IPS-18a (cell line): Measurements from ENCODE around the gene USP48.
"Not testable (repeated sequence)": the region's sequence is repeated elsewhere in the genome, so short reads cannot be mapped to it uniquely, and the experiment has no call there.

ENCODE experiments used
- H3K27ac ChIP-seq: one replicate; pipeline ENCODE4 v1.5.1; 2013; ENCODE audit warnings: low read length
- H3K27me3 ChIP-seq: one replicate; pipeline ENCODE4 v1.6.1; 2013; ENCODE audit warnings: mild to moderate bottlenecking, low read length; ENCODE audit not compliant: control insufficient read depth, insufficient read depth
- H3K36me3 ChIP-seq: one replicate; pipeline ENCODE4 v1.6.1; 2013; ENCODE audit warnings: low read depth, low read length; ENCODE audit not compliant: control insufficient read depth
- H3K4me1 ChIP-seq: one replicate; pipeline ENCODE4 v1.6.1; 2013; ENCODE audit warnings: low read depth, low read length; ENCODE audit not compliant: control insufficient read depth
- H3K4me3 ChIP-seq: one replicate; pipeline ENCODE4 v1.5.1; 2013; ENCODE audit warnings: low read length
- H3K9ac ChIP-seq: one replicate; pipeline ENCODE4 v1.6.1; 2013; ENCODE audit warnings: mild to moderate bottlenecking, low read length, moderate library complexity
- H3K9me3 ChIP-seq: one replicate; pipeline ENCODE4 v1.6.1; 2013; ENCODE audit warnings: low read depth, low read length; ENCODE audit not compliant: control insufficient read depth

USP48 gene

GRCh38 chr1:21767106-21767505, 15.8 kb downstream of the USP48 start:
- not testable (repeated sequence) for H3K9me3 ChIP-seq, H3K36me3 ChIP-seq, H3K9ac ChIP-seq, H3K27me3 ChIP-seq, H3K4me1 ChIP-seq, H3K4me3 ChIP-seq, H3K27ac ChIP-seq

DNA sequence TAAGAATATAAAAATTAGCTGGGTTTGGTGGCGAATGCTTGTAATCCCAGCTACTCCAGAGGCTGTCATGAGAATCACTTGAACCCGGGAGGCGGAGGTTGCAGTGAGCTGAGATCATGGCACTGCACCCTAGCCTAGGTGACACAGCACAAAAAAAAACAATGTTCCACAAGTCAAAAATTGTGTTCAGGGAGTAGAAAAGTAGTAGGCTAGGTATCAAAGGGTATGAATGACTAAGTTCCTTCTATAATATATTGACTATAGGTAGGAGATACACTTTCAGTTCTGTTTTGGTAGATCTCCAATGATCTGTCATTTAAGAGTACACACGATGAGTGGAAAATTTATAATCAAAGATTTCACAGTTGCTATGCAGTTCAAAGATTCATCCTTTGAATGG, 16.7 kb downstream of the USP48 start:
- Histone ChIP-seq H3K4me3 (no peak overlapping the region), H3K9me3 (no peaks in the 10 kb centered on the region), H3K36me3 (no peaks in the 10 kb centered on the region), H3K9ac (no peak overlapping the region), H3K4me1 (peaks cover 9% of the 10 kb centered on the region), H3K27me3 (no peaks in the 10 kb centered on the region), H3K27ac (no peak overlapping the region)

DNA sequence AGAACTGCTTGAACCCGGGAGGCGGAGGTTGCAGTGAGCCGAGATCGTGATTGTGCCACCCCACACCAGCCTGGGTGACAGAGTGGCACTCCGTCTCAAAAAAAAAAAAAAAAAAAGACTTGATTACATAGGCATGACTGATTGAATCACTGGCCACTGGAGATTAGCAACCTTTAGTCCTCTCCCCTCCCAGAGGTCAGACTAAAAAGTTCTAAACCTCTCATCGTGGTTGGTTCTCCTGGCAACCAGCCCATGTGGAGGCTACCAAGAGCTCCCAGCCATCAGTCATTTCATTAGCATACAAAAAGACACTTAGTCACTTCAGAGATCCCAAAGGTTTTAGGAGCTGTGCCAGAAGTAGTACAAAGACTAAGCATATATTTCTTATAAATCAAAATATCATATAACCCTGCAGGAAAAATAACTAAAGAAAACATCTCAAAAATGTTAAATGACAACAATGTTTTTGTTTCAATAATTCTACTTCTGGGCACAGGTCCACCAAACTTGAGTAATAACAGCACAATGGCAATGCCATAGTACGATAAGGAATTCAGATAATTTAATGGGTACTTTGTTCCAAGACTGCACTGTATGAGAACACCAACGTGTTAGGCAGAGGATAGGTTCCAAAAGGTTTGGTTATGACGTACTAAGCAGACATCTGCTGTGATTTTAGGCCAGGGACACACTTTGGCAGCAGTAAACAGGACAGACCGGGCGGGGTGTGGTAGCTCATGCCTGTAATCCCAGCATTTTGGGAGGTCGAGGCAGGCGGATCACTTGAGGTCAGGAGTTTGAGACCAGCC, 18.1 kb downstream of the USP48 start:
- no peaks in the 10 kb centered on the region for H3K27me3 ChIP-seq
- H3K27ac ChIP-seq = no peak overlapping the region
- H3K9ac ChIP-seq = no peak overlapping the region
- H3K4me1 ChIP-seq = peaks cover 9% of the 10 kb centered on the region
- no peaks in the 10 kb centered on the region for H3K36me3 ChIP-seq
- H3K4me3 ChIP-seq = no peak overlapping the region
- no peaks in the 10 kb centered on the region for H3K9me3 ChIP-seq

- Histone ChIP-seq H3K4me3 (no peak overlapping the region), H3K27me3 (no peaks in the 10 kb centered on the region), H3K27ac (no peak overlapping the region), H3K36me3 (no peaks in the 10 kb centered on the region), H3K9me3 (no peaks in the 10 kb centered on the region), H3K9ac (no peak overlapping the region), H3K4me1 (peaks cover 9% of the 10 kb centered on the region)
Measured at GRCh38 chr1:21763694-21764419, 19.1 kb downstream of the USP48 start.

GRCh38 chr1:21763236-21763635, 19.7 kb downstream of the USP48 start:
- Histone ChIP-seq H3K4me3 (no peak overlapping the region), H3K4me1 (peaks cover 9% of the 10 kb centered on the region), H3K9me3 (no peaks in the 10 kb centered on the region), H3K27me3 (no peaks in the 10 kb centered on the region), H3K27ac (no peak overlapping the region), H3K36me3 (no peaks in the 10 kb centered on the region), H3K9ac (no peak overlapping the region)

DNA sequence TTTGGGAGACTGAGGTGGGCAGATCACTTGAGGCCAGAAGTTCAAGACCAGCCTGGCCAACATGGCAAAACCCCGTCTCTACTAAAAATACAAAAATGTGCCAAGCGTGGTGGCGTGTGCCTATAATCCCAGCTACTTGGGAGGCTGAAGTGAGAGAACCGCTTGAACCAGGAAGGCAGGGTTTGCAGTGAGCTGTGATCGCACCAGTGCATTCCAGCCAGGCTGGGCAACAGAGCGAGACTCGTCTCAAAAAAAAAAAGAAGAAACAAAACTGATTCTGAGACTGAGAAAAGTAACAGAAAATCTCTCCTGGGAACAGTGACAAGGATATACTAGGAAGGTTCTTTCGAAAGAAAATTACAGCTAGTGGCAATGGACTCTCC, 20.9 kb downstream of the USP48 start:
- H3K9me3 ChIP-seq = no peaks in the 10 kb centered on the region
- H3K9ac ChIP-seq = no peak overlapping the region
- no peak overlapping the region for H3K4me3 ChIP-seq
- no peak overlapping the region for H3K27ac ChIP-seq
- H3K4me1 ChIP-seq = peaks cover 9% of the 10 kb centered on the region
- H3K36me3 ChIP-seq = no peaks in the 10 kb centered on the region
- H3K27me3 ChIP-seq = no peaks in the 10 kb centered on the region

GRCh38 chr1:21761052-21761451, 21.9 kb downstream of the USP48 start:
- Histone ChIP-seq H3K36me3 (no peaks in the 10 kb centered on the region), H3K9ac (no peak overlapping the region), H3K27ac (no peak overlapping the region), H3K4me1 (peaks cover 9% of the 10 kb centered on the region), H3K27me3 (no peaks in the 10 kb centered on the region), H3K4me3 (no peak overlapping the region), H3K9me3 (no peaks in the 10 kb centered on the region)

- Histone ChIP-seq H3K27me3 (no peaks in the 10 kb centered on the region), H3K9me3 (no peaks in the 10 kb centered on the region), H3K27ac (no peak overlapping the region), H3K9ac (no peak overlapping the region), H3K36me3 (peaks cover 7% of the 10 kb centered on the region), H3K4me3 (no peak overlapping the region), H3K4me1 (peaks cover 5% of the 10 kb centered on the region)
Measured at GRCh38 chr1:21759818-21760217, 23.1 kb downstream of the USP48 start.

DNA sequence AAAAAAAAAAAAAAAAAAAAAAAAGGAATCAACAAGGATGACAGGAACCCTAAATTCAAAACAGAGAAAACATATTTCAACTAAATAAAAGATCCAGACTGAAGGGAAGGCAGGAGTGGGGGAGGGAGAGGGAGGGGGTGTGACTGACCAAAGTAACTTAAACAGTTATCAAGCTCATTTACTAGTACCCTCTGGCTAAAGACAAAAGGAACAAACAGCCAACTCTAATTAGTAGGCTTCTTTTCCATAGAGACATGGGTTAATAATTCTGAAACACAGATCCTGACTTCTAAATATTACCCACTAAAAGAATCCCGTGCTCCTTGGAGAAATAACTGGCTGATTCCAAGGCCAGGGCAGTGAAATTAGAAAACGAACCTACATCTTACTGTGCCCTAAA, 23.8 kb downstream of the USP48 start:
- H3K9me3 ChIP-seq = no peaks in the 10 kb centered on the region
- H3K4me1 ChIP-seq = no peaks in the 10 kb centered on the region
- H3K9ac ChIP-seq = no peak overlapping the region
- no peak overlapping the region for H3K27ac ChIP-seq
- no peak overlapping the region for H3K4me3 ChIP-seq
- no peaks in the 10 kb centered on the region for H3K27me3 ChIP-seq
- peaks cover 13% of the 10 kb centered on the region for H3K36me3 ChIP-seq

GRCh38 chr1:21758614-21759013, 24.3 kb downstream of the USP48 start:
- H3K27me3 ChIP-seq = no peaks in the 10 kb centered on the region
- H3K4me1 ChIP-seq = no peaks in the 10 kb centered on the region
- no peak overlapping the region for H3K9ac ChIP-seq
- no peak overlapping the region for H3K27ac ChIP-seq
- peaks cover 17% of the 10 kb centered on the region for H3K36me3 ChIP-seq
- no peak overlapping the region for H3K4me3 ChIP-seq
- no peaks in the 10 kb centered on the region for H3K9me3 ChIP-seq

DNA sequence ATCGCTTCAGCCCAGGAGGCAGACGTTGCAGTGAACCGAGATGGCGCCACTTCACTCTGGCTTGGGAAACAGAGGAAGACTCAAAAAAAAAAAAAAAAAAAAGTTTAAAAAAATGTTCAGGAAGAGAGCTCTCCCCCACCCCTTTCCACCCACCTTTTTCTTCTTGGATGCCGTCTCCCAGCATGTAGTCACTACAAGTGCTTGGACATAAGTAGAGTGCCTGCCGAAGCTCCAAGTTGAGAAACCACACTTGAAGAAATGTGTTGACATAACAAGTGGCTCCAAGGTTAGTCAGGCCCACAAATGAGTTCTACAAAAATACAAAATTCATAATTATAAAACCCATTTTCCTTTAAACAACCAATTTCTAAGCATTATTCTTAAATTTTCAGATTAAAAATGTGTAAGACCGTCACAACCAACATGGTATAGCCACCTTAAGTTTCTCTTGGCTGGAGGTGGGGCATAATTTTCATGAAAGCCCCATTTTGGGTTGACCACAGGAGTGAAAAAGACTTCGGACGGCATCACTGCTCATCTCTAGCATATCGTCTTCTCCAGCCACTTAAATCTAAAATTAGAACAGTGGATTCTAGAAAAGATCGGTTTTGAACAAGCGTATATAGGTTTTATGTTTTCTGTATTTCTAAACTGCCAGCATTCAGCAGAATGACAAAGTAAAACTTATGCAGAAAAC, 26.4 kb downstream of the USP48 start:
- no peaks in the 10 kb centered on the region for H3K4me1 ChIP-seq
- no peaks in the 10 kb centered on the region for H3K9me3 ChIP-seq
- no peak overlapping the region for H3K4me3 ChIP-seq
- no peak overlapping the region for H3K9ac ChIP-seq
- H3K36me3 ChIP-seq = peaks cover 30% of the 10 kb centered on the region
- H3K27ac ChIP-seq = no peak overlapping the region
- H3K27me3 ChIP-seq = no peaks in the 10 kb centered on the region
